Measurements from ENCODE around the gene MATK.

The MATK gene

GRCh38 chr19:3832001-3832400 is 45.8 kb upstream of the MATK start:
- no peak for TF ChIP-seq TAF1 (IDR thresholded peaks at IDR 0.05; ENCODE audit: borderline replicate concordance, insufficient read depth, low read length)
- TF ChIP-seq SIN3A (IDR thresholded peaks at IDR 0.05; ENCODE audit: borderline replicate concordance, insufficient read depth, low read length): no peak
- no peak for TF ChIP-seq FOXP2 (optimal IDR thresholded peaks at IDR 0.05; ENCODE audit: borderline replicate concordance, extremely low read depth, extremely low read length, insufficient read depth)
- no peak for TF ChIP-seq REST (IDR thresholded peaks at IDR 0.05; ENCODE audit: insufficient read depth in 1 of 2, low read depth in 2 of 2, low read length in 2 of 2)
- TF ChIP-seq POLR2AphosphoS5 (IDR thresholded peaks at IDR 0.05; ENCODE audit: low read depth, low read length): no peak

GRCh38 chr19:3831601-3832000 is 45.4 kb upstream of the MATK start:
- TF ChIP-seq SIN3A (IDR thresholded peaks at IDR 0.05; ENCODE audit: borderline replicate concordance, insufficient read depth, low read length) (no peak), TAF1 (IDR thresholded peaks at IDR 0.05; ENCODE audit: borderline replicate concordance, insufficient read depth, low read length) (no peak), FOXP2 (optimal IDR thresholded peaks at IDR 0.05; ENCODE audit: borderline replicate concordance, extremely low read depth, extremely low read length, insufficient read depth) (no peak), POLR2AphosphoS5 (IDR thresholded peaks at IDR 0.05; ENCODE audit: low read depth, low read length) (no peak), REST (IDR thresholded peaks at IDR 0.05; ENCODE audit: insufficient read depth in 1 of 2, low read depth in 2 of 2, low read length in 2 of 2) (no peak)

DNA sequence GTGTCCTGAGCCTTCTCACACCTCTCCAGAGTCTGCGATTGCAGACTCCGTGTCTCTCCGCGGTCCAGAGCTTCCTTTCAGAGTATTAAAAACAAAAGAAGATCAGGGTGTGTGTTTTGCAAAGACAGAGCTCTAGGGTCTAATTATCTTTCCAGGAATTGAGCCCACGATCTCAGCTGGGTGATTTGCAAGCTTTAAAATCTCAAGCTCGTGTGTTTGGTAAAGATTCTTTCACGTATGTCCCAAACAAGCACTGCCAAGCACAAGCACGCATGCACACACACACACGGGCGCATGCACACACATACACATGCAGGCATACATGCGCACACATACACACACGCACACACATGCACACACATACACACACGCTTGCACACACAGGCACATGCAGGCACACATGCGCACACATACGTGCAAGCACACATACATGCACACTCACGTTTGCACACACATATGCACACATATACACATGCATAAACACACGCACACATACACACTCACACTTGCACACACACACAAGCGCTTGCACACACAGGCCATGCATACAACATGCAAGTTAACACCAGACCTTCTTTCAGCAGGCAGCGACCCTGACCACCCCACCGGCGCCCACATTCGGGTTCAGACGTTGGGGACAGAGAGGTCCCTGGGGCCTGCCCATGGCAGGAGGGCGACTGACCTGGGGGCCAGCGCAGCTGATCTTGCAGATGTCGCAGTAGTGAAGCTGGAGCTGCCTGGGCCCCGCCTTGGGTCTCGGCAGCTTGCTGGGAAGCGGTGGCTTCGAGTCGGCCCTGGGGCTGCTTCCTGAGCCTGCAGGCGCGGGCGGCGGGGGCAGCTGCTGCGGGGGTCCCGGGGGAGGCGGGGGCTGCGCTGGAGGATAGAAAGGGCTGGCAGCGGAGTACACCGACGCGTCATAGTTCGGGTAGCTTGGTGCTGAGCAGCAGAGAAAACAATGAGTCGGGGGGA is 44.7 kb upstream of the MATK start:
- no peak for TF ChIP-seq REST (IDR thresholded peaks at IDR 0.05; ENCODE audit: insufficient read depth in 1 of 2, low read depth in 2 of 2, low read length in 2 of 2)
- no peak for TF ChIP-seq POLR2AphosphoS5 (IDR thresholded peaks at IDR 0.05; ENCODE audit: low read depth, low read length)
- TF ChIP-seq FOXP2 (optimal IDR thresholded peaks at IDR 0.05; ENCODE audit: borderline replicate concordance, extremely low read depth, extremely low read length, insufficient read depth): no peak
- TF ChIP-seq TAF1 (IDR thresholded peaks at IDR 0.05; ENCODE audit: borderline replicate concordance, insufficient read depth, low read length): no peak
- TF ChIP-seq SIN3A (IDR thresholded peaks at IDR 0.05; ENCODE audit: borderline replicate concordance, insufficient read depth, low read length): no peak

DNA sequence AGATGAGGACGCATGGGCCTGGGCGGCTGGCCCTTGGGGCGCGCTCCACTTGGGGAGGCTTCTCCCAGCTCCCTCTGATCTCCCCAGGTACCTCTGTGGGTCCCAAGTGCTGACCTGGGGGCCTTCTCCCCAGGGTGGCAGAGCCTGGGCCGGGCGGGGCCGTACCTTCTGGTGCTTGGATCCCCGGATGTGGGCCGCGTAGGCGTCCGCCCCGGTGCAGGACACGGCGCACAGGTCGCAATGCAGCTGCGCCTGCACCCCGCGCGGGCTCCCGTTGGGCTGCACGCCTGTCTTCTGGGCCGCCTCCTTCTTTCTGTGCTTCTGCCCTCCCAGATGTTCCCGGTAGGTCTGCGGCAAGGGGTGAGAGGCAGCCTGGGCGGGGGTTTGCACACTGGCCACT is 41.1 kb upstream of the MATK start:
- TF ChIP-seq SIN3A (IDR thresholded peaks at IDR 0.05; ENCODE audit: borderline replicate concordance, insufficient read depth, low read length) (no peak), REST (IDR thresholded peaks at IDR 0.05; ENCODE audit: insufficient read depth in 1 of 2, low read depth in 2 of 2, low read length in 2 of 2) (no peak), POLR2AphosphoS5 (IDR thresholded peaks at IDR 0.05; ENCODE audit: low read depth, low read length) (no peak), TAF1 (IDR thresholded peaks at IDR 0.05; ENCODE audit: borderline replicate concordance, insufficient read depth, low read length) (no peak), FOXP2 (optimal IDR thresholded peaks at IDR 0.05; ENCODE audit: borderline replicate concordance, extremely low read depth, extremely low read length, insufficient read depth) (no peak)

Data from PFSK-1 (cell line).